ENCODE data around the gene GBX2. TPM values are rescaled to one million over a fixed set of nuclear protein-coding genes. Genes with fewer than 3 reads are reported as not detected.

The GBX2 gene
- total and polyA plus RNA-seq, 2 donors (not counting 1 experiment from before 2014, with no cell fraction given): not detected

DNA sequence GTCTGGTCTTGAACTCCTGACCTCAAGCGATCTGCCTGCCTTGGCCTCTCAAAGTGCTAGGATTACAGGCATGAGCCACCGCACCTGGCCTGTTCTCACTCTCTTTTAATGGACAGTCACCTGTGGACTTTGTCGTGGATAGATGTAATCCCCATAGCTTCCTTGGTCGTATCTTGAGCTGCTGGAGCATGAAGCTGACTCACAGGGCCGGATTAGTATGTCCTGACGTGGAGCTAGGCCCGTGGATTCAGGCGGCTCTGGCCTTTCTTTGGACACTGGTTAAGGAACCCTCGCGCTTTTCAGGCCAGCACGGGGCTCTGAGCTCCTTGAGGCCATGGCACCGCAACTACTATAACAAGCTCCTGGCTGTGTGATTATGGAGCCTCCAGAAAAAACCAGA lies 27.5 kb upstream of the GBX2 start:
- Histone ChIP-seq H4K20me1 (ENCODE audit: control insufficient read depth, insufficient read depth, low read length, poor library complexity, severe bottlenecking) (no peaks in the 10 kb centered on the region), H3K4me3 (ENCODE audit: control extremely low read depth in 1 of 5, extremely low read depth in 1 of 5, insufficient read depth in 1 of 5, low read depth in 2 of 5, low read length in 4 of 5) (no peak overlapping the region), H3K9me3 (ENCODE audit: control extremely low read depth in 1 of 3, control insufficient read depth in 2 of 3, insufficient read depth in 1 of 3, low read length in 2 of 3) (no peaks in the 10 kb centered on the region), H3K79me2 (ENCODE audit: control insufficient read depth, insufficient read depth, low read length) (no peaks in the 10 kb centered on the region), H2AFZ (ENCODE audit: insufficient read depth, low read depth, low read length, poor library complexity, severe bottlenecking) (no peak overlapping the region), H3K27ac (ENCODE audit: low read length in 2 of 2) (no peak overlapping the region), H3K9ac (ENCODE audit: low read length) (no peak overlapping the region), H3K27me3 (replicated peaks in 1 of 4; ENCODE audit: control extremely low read depth in 1 of 4, control insufficient read depth in 3 of 4, insufficient read depth in 4 of 4, low read length in 3 of 4) (no peaks in the 10 kb centered on the region), H3K4me1 (ENCODE audit: control insufficient read depth in 2 of 2, insufficient read depth in 2 of 2, low read length in 2 of 2) (no peaks in the 10 kb centered on the region), H3K36me3 (replicated peaks in 1 of 2; ENCODE audit: control extremely low read depth in 1 of 2, control insufficient read depth in 1 of 2, extremely low read depth in 1 of 2, insufficient read depth in 2 of 2, low read length in 1 of 2) (no peaks in the 10 kb centered on the region), H3K4me2 (replicated peaks; ENCODE audit: low read depth, low read length, poor library complexity, severe bottlenecking) (no peak overlapping the region)
- intact Hi-C loops (cut with micrococcal nuclease): no loop called here
- H3K4me1 Mint-ChIP-seq: no peaks in the 10 kb centered on the region
- H3K27ac Mint-ChIP-seq: no peak overlapping the region
- no peak for DNase-seq
- H3K27me3 Mint-ChIP-seq: peaks cover 7% of the 10 kb centered on the region
- ATAC-seq (ENCODE audit: low read depth): no peak
- no peaks in the 10 kb centered on the region for H3K9me3 Mint-ChIP-seq (ENCODE audit: insufficient read depth)
- no peak for TF ChIP-seq EZH2 (IDR thresholded peaks at IDR 0.05; ENCODE audit: borderline replicate concordance, insufficient read depth, low read depth, low read length, poor library complexity, severe bottlenecking)
- TF ChIP-seq, protein P1, sequence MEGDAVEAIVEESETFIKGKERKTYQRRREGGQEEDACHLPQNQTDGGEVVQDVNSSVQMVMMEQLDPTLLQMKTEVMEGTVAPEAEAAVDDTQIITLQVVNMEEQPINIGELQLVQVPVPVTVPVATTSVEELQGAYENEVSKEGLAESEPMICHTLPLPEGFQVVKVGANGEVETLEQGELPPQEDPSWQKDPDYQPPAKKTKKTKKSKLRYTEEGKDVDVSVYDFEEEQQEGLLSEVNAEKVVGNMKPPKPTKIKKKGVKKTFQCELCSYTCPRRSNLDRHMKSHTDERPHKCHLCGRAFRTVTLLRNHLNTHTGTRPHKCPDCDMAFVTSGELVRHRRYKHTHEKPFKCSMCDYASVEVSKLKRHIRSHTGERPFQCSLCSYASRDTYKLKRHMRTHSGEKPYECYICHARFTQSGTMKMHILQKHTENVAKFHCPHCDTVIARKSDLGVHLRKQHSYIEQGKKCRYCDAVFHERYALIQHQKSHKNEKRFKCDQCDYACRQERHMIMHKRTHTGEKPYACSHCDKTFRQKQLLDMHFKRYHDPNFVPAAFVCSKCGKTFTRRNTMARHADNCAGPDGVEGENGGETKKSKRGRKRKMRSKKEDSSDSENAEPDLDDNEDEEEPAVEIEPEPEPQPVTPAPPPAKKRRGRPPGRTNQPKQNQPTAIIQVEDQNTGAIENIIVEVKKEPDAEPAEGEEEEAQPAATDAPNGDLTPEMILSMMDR (IDR thresholded peaks at IDR 0.05): no peak
- CTCF ChIA-PET: no interaction called here
- no peak overlapping the region for H3K4me3 Mint-ChIP-seq
- POLR2A ChIA-PET: no interaction called here
- WGBS (ENCODE audit: insufficient coverage): 71% methylated on average over 11 of the region's 12 CpGs

DNA sequence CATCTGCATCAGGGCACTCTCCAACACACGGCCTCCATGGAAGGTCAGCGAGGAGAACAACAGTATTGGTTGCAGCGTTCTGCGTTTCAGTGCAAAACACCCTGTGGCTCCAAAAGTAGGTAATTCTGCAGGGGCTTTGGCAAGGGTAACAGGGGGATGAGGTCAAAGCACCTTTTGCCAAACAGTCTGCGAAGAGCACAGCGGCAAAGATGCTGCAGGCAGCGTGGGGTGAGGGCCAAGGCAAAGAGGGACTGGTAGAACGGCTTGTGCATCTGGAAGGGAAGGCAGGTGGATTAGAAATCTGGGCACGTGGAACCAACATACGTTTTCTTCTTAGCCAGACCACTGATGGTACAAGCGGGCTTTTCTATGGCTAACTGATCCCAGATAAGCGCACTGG lies 26.6 kb upstream of the GBX2 start:
- TF ChIP-seq EZH2 (IDR thresholded peaks at IDR 0.05; ENCODE audit: borderline replicate concordance, insufficient read depth, low read depth, low read length, poor library complexity, severe bottlenecking): no peak
- TF ChIP-seq, protein P1 (IDR thresholded peaks at IDR 0.05): no peak
- intact Hi-C loops (cut with micrococcal nuclease): no loop called here
- ChIA-PET CTCF (no interaction called here), POLR2A (no interaction called here)
- Histone ChIP-seq H3K9me3 (ENCODE audit: control extremely low read depth in 1 of 3, control insufficient read depth in 2 of 3, insufficient read depth in 1 of 3, low read length in 2 of 3) (no peaks in the 10 kb centered on the region), H2AFZ (ENCODE audit: insufficient read depth, low read depth, low read length, poor library complexity, severe bottlenecking) (no peak overlapping the region), H3K27ac (ENCODE audit: low read length in 2 of 2) (no peak overlapping the region), H3K79me2 (ENCODE audit: control insufficient read depth, insufficient read depth, low read length) (no peaks in the 10 kb centered on the region), H4K20me1 (ENCODE audit: control insufficient read depth, insufficient read depth, low read length, poor library complexity, severe bottlenecking) (no peaks in the 10 kb centered on the region), H3K4me2 (replicated peaks; ENCODE audit: low read depth, low read length, poor library complexity, severe bottlenecking) (no peak overlapping the region), H3K9ac (ENCODE audit: low read length) (no peak overlapping the region), H3K36me3 (replicated peaks in 1 of 2; ENCODE audit: control extremely low read depth in 1 of 2, control insufficient read depth in 1 of 2, extremely low read depth in 1 of 2, insufficient read depth in 2 of 2, low read length in 1 of 2) (no peaks in the 10 kb centered on the region), H3K4me3 (ENCODE audit: control extremely low read depth in 1 of 5, extremely low read depth in 1 of 5, insufficient read depth in 1 of 5, low read depth in 2 of 5, low read length in 4 of 5) (no peak overlapping the region), H3K27me3 (replicated peaks in 1 of 4; ENCODE audit: control extremely low read depth in 1 of 4, control insufficient read depth in 3 of 4, insufficient read depth in 4 of 4, low read length in 3 of 4) (no peaks in the 10 kb centered on the region), H3K4me1 (ENCODE audit: control insufficient read depth in 2 of 2, insufficient read depth in 2 of 2, low read length in 2 of 2) (no peaks in the 10 kb centered on the region)
- H3K27me3 Mint-ChIP-seq: peaks cover 7% of the 10 kb centered on the region
- H3K4me1 Mint-ChIP-seq: no peaks in the 10 kb centered on the region
- no peak overlapping the region for H3K27ac Mint-ChIP-seq
- H3K9me3 Mint-ChIP-seq (ENCODE audit: insufficient read depth): no peaks in the 10 kb centered on the region
- 85% methylated on average over 12 of the region's 12 CpGs for WGBS (ENCODE audit: insufficient coverage)
- ATAC-seq (ENCODE audit: low read depth) (no peak), DNase-seq (no peak)
- no peak overlapping the region for H3K4me3 Mint-ChIP-seq

Data from B cell (primary cell).